Measurements from ENCODE around the gene IGF1R. TPM values are rescaled to one million over a fixed set of nuclear protein-coding genes. Genes with fewer than 3 reads are reported as not detected.

The IGF1R gene
- total RNA-seq, 4 donors from 2014 or later = 49.4 to 239 (median 109) TPM

DNA sequence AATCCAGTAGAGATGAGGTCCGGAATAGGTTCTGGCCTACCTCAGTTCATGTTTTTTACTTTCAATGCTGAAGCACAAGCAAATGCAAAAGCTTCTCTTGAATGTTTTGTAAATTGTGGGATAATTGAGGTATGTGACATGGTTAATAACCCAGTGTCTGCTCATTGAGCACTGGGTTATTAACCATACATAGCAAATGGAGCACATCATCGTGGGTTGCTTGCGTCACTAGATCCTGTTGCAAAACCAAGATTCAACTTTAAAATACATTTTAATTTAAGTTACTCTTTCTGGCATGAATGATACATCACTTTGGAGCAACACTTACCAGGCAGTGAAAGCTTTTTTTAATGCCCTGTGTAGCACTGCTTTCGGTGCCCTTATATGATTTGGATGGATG is 165.6 kb downstream of the IGF1R start:
- 82 to 89% methylated on average over 4 of the region's 4 CpGs for WGBS, 2 donors (ENCODE audit: low coverage in 1 of 2)
- no peak overlapping the region for H3K4me3 ChIP-seq
- in situ Hi-C loops (cut with MboI; ENCODE audit: low pct_ligation_motif_present in 1 of 4, low pct_unique_long_range_greater_than_20kb in 1 of 4, low sequenced_read_pairs in 3 of 4) (no loop called here), intact Hi-C loops (cut with DNase I; ENCODE audit: low total_unique reads) (no loop called here)
- TF ChIP-seq POLR2AphosphoS5 (IDR thresholded peaks at IDR 0.05) (no peak), POLR2A (IDR thresholded peaks at IDR 0.05) (no peak), EP300 (IDR thresholded peaks at IDR 0.05; ENCODE audit: low read depth) (no peak)
- TF ChIP-seq, protein P1, sequence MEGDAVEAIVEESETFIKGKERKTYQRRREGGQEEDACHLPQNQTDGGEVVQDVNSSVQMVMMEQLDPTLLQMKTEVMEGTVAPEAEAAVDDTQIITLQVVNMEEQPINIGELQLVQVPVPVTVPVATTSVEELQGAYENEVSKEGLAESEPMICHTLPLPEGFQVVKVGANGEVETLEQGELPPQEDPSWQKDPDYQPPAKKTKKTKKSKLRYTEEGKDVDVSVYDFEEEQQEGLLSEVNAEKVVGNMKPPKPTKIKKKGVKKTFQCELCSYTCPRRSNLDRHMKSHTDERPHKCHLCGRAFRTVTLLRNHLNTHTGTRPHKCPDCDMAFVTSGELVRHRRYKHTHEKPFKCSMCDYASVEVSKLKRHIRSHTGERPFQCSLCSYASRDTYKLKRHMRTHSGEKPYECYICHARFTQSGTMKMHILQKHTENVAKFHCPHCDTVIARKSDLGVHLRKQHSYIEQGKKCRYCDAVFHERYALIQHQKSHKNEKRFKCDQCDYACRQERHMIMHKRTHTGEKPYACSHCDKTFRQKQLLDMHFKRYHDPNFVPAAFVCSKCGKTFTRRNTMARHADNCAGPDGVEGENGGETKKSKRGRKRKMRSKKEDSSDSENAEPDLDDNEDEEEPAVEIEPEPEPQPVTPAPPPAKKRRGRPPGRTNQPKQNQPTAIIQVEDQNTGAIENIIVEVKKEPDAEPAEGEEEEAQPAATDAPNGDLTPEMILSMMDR (IDR thresholded peaks at IDR 0.05) = no peak
- no peaks in the 10 kb centered on the region for H3K36me3 ChIP-seq
- no peak for DNase-seq
- H3K27me3 ChIP-seq = no peaks in the 10 kb centered on the region
- H3K9me3 ChIP-seq = no peaks in the 10 kb centered on the region
- peaks cover 0 to 7% (median 1%) of the 10 kb centered on the region in 4 donors for H3K4me1 ChIP-seq
- H3K27ac ChIP-seq = no peak overlapping the region

DNA sequence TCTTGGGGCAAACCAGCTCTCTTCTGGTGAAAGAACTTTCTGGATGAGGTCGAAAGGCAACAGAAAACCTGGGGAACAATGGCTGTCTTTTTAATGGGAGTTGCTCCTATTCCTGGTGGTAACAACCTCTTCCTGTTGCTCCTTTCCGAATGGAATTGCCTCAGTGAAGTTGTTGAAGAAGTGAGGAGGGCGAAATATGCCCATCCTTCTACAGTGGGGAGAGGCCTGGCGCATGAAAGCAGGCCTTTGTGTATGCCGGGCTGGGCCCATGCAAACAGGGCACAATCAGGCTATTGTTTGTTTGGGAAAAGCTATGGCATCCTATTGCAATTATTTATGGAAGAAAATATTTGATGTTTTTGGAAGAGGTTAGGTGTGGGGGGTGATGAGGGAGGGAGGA is 166.9 kb downstream of the IGF1R start:
- intact Hi-C loops (cut with DNase I; ENCODE audit: low total_unique reads) (no loop called here), in situ Hi-C loops (cut with MboI; ENCODE audit: low pct_ligation_motif_present in 1 of 4, low pct_unique_long_range_greater_than_20kb in 1 of 4, low sequenced_read_pairs in 3 of 4) (no loop called here)
- Histone ChIP-seq H3K36me3 (no peaks in the 10 kb centered on the region), H3K27ac (no peak overlapping the region), H3K27me3 (no peaks in the 10 kb centered on the region), H3K9me3 (no peaks in the 10 kb centered on the region), H3K4me1 (peaks cover 0 to 2% (median 0%) of the 10 kb centered on the region in 4 donors), H3K4me3 (no peak overlapping the region)
- WGBS, 2 donors (ENCODE audit: low coverage in 1 of 2) = 65 to 86% methylated on average over 1 to 5 of the region's 5 CpGs
- TF ChIP-seq, protein P1 (IDR thresholded peaks at IDR 0.05) = no peak
- no peak for TF ChIP-seq EP300 (IDR thresholded peaks at IDR 0.05; ENCODE audit: low read depth)
- no peak for DNase-seq

DNA sequence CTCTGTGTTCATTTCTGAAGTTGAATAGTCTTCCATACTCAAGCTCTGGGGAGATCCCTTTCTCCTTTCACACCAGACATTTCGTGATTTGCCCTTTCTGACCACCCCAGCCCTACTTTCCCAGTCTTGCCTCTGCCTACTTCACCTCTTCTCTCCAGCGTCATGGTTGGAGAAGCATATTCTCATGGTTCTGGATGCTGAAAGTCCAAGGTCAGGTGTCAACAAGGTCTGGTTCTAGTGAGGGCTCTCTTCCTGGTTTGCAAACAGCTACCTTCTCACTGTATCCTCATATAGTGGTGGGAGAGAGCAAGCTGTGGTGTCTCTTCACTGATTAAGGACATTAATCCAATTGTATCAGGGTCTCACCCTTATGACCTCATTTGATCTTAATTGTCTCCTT is 169.4 kb downstream of the IGF1R start:
- in situ Hi-C loops (cut with MboI; ENCODE audit: low pct_ligation_motif_present in 1 of 4, low pct_unique_long_range_greater_than_20kb in 1 of 4, low sequenced_read_pairs in 3 of 4) = no loop called here
- 98% methylated on average over 2 of the region's 2 CpGs; no CpG with 5 or more reads in 1 of the 2 donors for WGBS, 2 donors (ENCODE audit: low coverage in 1 of 2)

DNA sequence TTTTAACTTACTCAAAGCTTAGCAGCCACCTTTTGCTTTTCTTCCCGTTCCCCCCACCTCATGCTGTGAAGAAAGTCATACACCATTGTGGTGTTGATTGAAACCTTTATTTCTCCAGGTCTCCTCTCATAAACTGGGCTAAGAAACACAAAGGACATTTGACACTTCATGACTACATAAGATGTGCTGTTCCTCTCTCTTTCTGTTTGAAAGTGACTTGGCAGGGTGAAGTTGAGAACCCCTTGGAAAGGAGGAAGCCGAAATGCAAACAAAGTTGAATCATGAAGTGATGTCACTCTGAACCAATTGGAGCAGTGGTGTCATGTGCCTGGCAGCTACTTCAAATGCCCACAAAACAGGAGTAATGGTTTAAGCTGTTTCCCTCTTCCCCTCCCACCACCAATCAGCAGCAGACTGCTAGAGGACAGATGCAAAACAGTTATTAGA is 174.7 kb downstream of the IGF1R start:
- TF ChIP-seq POLR2A (IDR thresholded peaks at IDR 0.05) (no peak), POLR2AphosphoS5 (IDR thresholded peaks at IDR 0.05) (no peak), EP300 (IDR thresholded peaks at IDR 0.05; ENCODE audit: low read depth) (no peak)
- TF ChIP-seq, protein P1 (IDR thresholded peaks at IDR 0.05) = no peak
- H3K36me3 ChIP-seq = no peaks in the 10 kb centered on the region
- DNase-seq = no peak
- no peaks in the 10 kb centered on the region for H3K27me3 ChIP-seq
- WGBS, 2 donors (ENCODE audit: low coverage in 1 of 2) = 74% methylated on average over 2 of the region's 2 CpGs; no CpG with 5 or more reads in 1 of the 2 donors
- peak overlapping the region in 3 of 4 donors; percentile 0 to 4 (median 3) for H3K27ac ChIP-seq
- no peaks in the 10 kb centered on the region for H3K9me3 ChIP-seq
- H3K4me3 ChIP-seq = no peak overlapping the region
- no peaks in the 10 kb centered on the region for H3K4me1 ChIP-seq
- in situ Hi-C loops (cut with MboI; ENCODE audit: low pct_ligation_motif_present in 1 of 4, low pct_unique_long_range_greater_than_20kb in 1 of 4, low sequenced_read_pairs in 3 of 4) (no loop called here), intact Hi-C loops (cut with DNase I; ENCODE audit: low total_unique reads) (no loop called here)

More for the DNA sequence above, 169.4 kb downstream of the IGF1R start:
- DNase-seq = no peak
- H3K9me3 ChIP-seq = no peaks in the 10 kb centered on the region
- H3K36me3 ChIP-seq = no peaks in the 10 kb centered on the region
- H3K27ac ChIP-seq = no peak overlapping the region
- H3K4me1 ChIP-seq = peaks cover 0 to 2% (median 0%) of the 10 kb centered on the region in 4 donors
- TF ChIP-seq POLR2AphosphoS5 (IDR thresholded peaks at IDR 0.05) (no peak), EP300 (IDR thresholded peaks at IDR 0.05; ENCODE audit: low read depth) (no peak), POLR2A (IDR thresholded peaks at IDR 0.05) (no peak)
- TF ChIP-seq, protein P1 (IDR thresholded peaks at IDR 0.05) = no peak
- intact Hi-C loops (cut with DNase I; ENCODE audit: low total_unique reads) = no loop called here
- no peak overlapping the region for H3K4me3 ChIP-seq
- no peaks in the 10 kb centered on the region for H3K27me3 ChIP-seq

All from transverse colon (tissue), 4 donors.